Raji (cell line): Measurements from ENCODE around the gene TCF15.

Experiments used
- POLR2A ChIP-seq: IDR thresholded peaks from 2 replicates; pipeline ENCODE4 v1.6.1; 2011; ENCODE audit warnings: low read depth, low read length, control low read depth; ENCODE audit not compliant: insufficient read depth

The TCF15 gene

DNA sequence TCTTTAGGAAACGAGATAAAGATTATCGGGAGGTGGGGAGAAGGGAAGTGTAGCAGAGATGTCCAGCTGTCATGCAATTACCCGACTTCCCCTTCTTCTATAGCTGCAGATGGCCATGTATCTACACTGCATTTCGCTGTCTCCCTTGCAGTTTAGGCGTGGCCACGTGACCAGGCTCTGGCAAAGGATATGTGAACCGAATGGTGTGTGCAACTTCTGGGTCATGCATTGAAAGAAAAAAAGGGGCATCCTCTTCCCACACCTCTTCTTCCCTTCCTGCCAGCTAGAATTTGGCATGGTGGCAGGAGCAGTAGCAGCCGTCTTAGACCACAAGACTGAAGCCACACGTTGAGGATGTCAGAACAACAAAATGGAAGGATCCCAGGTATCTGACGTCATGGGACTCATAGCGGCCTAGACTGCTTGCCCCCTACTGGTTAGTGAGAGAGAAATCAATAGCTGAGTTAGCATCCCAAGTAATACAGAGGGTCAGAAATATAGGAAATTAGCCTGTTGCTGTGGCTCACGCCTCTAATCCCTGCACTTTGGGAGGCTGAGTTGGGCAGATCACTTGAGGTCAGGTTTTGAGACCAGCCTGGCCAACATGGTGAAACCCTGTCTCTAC lies 32.8 kb downstream of the TCF15 start:
- no peak for TF ChIP-seq POLR2A

DNA sequence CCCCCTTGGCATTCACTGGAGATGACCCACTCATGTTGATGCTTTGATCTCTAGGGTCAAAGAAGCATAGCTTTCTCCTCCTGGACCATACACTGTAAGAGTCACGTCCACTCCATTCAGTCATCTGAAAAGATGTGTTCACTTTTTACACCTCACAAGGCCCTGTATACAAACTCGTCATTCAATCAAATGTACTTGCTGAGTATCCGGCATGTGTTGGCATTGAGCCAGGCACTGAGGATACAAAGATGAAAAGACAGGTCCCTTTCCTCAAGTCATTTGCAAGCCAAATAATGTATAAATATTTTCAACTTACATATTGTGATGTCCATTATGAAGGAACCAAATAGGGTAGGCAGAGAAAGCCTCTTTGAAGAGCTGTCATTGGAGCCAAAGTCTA lies 34.0 kb downstream of the TCF15 start:
- TF ChIP-seq POLR2A = no peak

DNA sequence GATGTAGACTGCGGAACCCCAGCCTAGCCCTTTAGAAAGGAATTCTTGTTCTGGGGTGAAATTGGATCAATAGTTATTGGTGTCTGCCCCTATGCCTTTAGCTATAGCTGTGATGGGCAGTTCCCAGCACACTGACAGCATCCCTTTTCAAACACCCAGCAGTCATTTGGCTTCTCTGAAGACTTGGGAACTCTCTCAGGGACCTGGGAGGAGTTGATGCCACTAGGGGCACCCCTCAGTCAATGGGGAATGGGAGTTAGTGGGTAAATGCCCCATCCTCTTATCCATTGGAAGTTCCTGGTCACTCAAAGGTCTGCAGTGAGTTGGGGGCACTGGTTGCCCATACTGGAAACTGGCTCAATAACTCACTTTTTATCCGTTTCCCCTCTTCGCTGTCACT lies 34.9 kb downstream of the TCF15 start:
- no peak for TF ChIP-seq POLR2A

DNA sequence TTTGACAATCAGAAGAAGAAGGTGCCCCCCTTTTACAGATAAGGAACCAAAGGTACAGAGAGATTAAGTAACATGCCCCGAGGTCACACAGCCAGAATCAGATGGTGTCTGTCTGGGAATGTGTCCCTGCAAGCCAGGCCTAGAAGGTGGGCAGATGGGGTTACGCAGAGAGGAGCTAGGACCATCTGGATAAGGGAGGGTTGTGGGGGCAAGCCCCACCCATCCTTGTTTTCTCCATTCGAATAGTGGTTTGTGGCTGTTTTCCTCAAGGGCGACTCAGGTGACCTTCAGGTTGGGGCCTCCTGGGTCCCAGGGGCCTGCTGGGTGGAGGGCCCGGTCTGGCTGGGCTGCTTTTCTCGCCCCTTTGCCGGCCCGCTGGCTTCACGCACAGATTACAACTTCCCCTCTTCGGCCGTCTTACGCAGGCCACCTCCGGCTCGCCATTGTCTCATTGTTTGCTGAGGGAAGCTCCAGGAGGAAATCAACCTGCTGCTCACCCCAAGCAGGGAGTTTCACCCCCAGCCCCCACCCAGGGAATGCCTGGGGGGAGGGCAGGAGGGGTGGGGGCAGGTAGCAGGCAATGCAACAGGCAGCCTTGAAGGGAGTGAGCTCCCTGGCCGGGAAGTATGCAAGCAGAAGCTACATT lies 35.7 kb downstream of the TCF15 start:
- no peak for TF ChIP-seq POLR2A

- no peak for TF ChIP-seq POLR2A
Measured at GRCh38 chr20:573414-574296, 36.5 kb downstream of the TCF15 start.

DNA sequence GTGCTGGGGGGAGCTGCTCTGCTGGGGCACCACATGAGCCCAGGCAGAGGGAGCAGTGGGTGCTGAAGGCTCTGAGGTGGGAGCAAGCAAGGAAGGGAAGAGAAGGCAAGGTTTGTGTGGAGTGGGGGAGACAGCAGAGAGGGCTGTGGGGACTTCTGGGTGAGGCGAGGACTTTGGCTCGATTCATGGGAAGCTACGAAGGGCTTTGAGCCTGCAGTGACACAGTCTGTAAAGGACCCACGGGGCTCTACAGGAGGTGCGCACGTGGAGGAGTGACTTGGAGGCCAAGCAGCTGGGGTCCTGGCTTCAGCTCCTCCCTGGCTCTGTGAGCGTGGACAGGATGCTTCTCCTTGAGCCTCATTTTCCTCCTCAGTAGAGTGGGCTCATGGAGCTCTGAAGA lies 37.4 kb downstream of the TCF15 start:
- TF ChIP-seq POLR2A = no peak

GRCh38 chr20:571754-572441 lies 38.2 kb downstream of the TCF15 start:
- TF ChIP-seq POLR2A = no peak

GRCh38 chr20:568673-569415 lies 41.3 kb downstream of the TCF15 start:
- TF ChIP-seq POLR2A = no peak

DNA sequence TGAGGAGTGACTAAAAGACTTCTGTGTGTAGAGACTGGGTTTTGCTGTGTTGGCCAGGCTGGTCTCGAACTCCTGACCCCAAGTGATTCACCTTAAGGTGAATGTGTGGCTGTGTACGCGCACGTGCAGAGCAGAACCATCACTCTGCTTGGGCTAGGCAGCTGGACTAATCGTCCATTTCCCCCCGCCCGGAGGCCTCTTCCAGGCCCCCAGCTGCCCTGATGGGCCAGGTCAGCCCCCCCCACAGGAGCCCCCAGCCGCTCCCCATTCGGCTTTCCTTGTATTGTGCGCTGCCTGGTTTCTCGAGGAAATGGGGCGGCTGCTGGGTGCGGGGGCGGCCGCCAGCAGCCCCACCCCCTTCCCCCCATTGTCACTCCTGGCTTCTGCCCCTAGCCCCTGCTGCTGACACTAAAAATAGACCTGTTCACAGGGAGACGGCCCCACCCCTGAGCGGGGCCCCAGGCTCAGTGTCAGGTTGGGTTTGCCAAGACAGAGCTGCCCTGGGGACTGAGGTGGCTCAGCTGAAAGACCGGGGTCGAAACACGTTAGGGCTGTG lies 41.9 kb downstream of the TCF15 start:
- TF ChIP-seq POLR2A = no peak

- no peak for TF ChIP-seq POLR2A
Measured at GRCh38 chr20:564192-564591, 45.9 kb downstream of the TCF15 start.

DNA sequence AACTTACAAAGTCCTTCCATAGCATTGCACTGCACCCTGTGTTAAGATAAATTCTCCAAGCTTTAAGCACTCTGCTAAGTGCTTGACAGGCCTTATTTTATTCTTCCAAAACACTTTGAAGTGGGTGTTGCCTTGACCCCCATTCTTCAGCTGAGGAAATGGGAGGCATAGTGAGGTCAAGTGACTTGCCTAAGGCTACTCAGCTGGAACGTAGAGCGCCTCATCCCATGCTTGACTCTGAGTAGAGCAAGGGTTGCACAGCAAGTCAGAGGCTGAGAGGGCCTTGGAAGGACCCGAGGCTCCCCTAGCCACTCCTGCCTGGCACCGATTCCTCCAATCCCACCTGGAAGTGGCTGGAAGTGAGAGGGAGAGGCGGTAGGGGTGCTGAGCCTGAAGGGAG lies 46.9 kb downstream of the TCF15 start:
- no peak for TF ChIP-seq POLR2A

DNA sequence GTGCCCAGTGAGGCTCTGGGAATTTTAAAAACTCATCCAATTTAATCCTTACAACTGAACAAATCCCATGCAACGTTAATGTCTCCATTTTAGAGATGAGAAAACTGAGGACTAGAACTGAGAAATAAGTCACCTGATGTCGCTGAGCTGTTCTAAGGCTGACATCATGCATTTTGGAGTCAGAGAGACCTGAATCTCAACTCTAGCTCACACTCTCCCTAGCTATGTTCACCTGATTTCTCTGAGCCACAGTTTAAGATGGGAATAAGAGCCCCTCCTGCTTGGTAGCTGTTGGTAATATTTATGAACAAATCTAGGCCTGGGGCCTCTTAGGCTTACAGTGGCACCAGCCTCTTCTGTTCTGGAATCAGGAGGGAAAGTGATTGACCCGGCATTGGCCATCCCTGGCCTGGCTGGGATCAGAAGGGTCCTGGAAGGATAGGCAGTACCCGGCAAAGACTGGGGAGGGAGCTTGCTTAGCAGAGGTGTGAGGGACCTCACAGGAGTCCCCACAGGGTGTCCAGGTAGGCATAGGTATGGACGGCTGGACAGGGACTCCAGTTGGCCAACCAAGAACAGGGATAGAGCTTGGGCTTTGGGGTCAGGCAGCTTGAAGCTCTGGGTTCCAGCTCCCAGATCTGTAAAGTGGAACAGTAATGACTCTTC lies 47.7 kb downstream of the TCF15 start:
- no peak for TF ChIP-seq POLR2A

DNA sequence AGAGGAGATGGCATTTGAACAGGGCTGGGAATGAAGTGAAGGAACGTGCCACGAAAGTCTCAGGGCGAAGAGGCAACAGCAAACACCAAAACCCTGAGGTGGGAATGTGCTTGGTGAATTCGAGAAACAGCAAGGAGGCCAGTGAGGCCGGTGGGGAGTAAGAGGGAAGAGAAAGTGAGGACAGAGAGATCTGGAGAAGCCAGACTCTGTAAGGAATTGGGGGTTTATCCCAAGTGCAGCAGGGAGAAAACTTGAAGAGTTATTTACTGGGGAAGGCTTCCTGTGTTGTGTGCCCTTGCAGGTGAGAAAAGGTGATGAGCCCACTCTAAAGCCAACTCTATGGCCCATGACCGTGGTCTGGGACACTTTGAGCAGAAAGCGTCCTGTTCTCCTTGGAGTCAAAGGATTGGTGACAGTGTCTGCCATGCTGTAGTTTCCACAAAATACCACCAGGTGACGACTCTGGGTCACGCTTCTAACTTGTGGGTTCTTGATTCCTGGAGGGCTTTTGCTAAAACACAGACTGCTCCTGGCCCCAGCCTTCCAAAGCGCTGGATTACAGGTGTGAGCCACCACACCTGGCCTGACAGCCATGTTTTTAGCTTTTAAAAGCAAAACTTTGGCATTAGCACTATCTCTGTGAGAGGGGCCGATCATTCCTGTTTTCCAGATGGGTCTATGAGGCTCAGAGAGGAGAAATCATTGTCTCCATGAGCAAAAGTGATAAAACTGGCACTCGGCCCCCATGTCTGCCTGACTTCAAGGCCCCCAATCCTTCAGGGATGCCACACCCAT lies 48.5 kb downstream of the TCF15 start:
- no peak for TF ChIP-seq POLR2A

- no peak for TF ChIP-seq POLR2A
Measured at GRCh38 chr20:560680-561079, 49.4 kb downstream of the TCF15 start.

DNA sequence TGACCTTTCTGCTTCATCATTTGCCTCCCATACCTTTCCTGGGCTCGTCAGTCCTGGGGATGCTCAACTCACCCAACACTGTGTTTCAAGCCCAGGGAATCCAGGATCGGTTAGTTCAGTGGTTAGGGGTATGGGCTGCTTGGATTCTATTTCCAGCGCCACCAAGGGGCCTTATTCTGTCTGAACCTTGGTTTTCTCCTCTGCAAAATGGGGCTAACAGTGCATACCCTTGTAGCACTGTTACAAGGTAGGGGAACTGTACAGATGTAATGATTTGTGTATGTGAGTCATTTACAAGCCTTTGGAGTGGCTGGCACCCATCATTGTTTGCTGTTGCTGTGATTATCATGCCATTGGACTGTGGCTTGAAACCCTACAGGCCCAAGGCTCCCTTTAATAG lies 52.0 kb downstream of the TCF15 start:
- TF ChIP-seq POLR2A = no peak
